HG03060 (cell line): Measurements from ENCODE around the gene TRUB1.
"Not testable (repeated sequence)": the region's sequence is repeated elsewhere in the genome, so short reads cannot be mapped to it uniquely, and the experiment has no call there.

Experiments used
- ATAC-seq: cut with Tn5 transposase; IDR thresholded peaks from one replicate; pipeline ENCODE4 v1.9.1; 2021; ENCODE audit warnings: low read depth, moderate number of reproducible peaks; ENCODE audit not compliant: unreplicated experiment

Gene TRUB1

DNA sequence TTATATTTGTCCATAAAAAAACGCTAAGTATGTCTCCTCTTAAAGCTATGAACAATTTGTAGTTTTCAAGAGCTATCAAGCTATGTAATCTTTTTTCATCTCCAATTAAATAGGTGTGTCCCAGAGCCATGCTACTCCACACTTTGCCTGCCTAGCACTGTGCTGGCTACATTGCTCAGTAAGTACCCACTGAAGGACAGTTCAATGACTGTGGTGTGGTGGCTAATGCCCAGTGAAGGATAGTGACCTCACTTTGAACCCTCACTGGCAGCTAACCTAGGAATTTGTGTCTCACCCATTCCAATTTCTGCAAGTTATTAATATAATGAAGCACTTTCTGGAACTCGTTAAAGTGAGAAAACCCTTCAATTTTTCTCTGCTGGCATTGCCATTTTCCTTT, 14.4 kb upstream of the TRUB1 start:
- ATAC-seq: no peak

- peak; percentile 89 for ATAC-seq
Observed at GRCh38 chr10:114925587-114926586, 12.1 kb upstream of the TRUB1 start.

GRCh38 chr10:114928818-114929217, 9.2 kb upstream of the TRUB1 start:
- ATAC-seq: no peak

DNA sequence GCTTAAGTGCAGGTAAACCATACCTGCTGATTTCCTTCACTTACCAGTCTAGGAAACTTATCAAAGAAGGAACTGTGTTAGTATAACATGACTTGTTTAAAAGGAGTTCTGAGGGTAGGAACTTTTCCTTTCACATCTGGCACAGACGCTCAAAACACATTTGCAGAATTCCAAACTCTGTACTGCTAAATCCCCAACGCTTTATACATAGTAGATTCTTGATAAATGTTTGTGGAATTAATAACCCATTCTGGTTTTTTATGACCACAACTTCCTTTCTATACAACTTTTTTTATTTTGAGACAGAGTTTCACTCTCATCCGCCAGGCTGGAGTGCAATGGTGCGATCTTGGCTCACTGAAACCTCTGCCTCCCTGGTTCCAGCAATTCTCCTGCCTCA, 7.7 kb upstream of the TRUB1 start:
- no peak for ATAC-seq

DNA sequence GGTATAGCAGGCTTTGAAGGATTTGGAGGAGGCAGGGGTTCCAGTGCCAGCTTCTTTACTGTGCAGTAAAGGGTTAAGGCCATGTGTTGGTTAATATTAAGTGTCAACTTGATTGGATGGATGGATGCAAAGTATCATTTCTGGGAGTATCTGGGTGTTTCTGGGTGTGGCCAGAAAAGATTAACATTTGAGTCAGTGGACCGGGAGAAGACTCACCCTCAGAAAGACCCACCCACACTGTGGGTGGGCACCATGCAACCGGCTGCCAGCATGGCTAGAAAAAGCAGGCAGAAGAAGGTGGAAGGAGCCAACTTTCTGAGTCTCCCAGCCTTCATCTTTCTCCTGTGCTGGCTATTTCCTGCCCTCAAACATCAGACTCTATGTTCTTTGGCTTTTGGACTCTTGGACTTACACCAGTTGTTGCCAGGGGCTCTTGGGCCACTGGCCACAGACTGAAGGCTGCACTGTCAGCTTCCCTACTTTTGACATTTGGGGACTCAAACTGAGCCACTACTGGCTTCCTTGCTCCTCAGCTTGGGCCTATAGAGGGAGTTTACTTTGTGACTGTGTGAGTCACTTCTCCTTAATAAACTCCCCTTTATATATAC, 6.8 kb upstream of the TRUB1 start:
- ATAC-seq: no peak

DNA sequence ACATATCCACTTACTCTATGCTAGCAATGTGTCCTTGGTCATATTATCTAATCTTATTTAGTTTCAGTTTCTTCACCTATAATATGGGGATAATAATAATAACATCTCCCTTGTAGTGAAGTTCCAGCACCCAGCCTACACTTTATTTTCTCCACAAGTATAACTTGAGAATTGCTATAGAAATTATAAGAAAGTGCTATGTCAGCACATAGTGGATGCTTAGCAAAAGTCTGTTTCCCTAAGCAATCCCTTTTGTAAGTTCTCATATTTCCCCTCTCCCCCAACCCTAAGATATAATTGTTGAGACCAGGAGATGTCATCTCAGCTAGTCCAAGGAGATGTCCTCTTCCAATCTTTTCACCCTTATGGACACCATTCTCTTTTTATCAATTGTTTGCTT, 5.8 kb upstream of the TRUB1 start:
- ATAC-seq: no peak

DNA sequence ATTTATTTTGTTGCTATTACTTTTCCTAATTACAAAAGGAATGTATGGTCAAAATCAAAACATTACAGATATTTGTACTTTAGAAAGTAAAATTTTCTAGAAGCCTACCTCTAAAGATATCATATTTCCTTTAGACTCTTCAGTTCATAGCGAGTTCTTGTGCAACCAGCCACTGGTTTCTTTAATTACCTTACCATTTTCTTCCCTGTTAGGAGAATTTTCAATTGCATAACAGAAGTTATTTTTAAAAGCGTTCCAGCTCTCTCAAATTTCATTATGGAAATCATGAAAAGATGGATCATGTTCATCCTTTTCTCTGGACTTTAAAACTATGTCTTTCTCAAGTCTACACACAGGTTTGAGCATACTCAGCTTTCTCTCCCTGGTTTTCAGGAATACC, 5.0 kb upstream of the TRUB1 start:
- no peak for ATAC-seq

- no peak for ATAC-seq
Observed at GRCh38 chr10:114933588-114933987, 4.4 kb upstream of the TRUB1 start.

DNA sequence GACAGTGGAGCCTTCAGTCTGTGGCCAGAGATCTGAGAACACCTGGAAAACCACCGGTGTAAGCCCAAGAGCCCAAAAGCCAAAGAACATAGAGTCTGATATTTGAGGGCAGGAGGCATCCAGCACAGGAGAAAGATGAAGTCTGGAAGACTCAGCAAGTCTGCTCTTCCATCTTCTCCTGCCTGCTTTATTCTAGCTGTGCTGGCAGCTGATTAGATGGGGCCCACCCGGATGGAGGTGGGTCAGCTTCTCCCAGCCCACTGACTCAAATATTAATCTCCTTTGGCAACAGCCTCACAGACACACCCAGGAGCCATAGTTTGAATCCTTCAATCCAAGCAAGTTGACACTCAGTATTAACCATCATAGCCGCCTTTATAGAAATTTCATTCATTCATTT, 4.0 kb upstream of the TRUB1 start:
- not testable (repeated sequence) for ATAC-seq

GRCh38 chr10:114938856-114939193, 830 bp downstream of the TRUB1 start:
- ATAC-seq: no peak

GRCh38 chr10:114940735-114941134, 2.7 kb downstream of the TRUB1 start:
- ATAC-seq: no peak

- ATAC-seq: no peak
Observed at GRCh38 chr10:114943000-114943399, 5.0 kb downstream of the TRUB1 start.

DNA sequence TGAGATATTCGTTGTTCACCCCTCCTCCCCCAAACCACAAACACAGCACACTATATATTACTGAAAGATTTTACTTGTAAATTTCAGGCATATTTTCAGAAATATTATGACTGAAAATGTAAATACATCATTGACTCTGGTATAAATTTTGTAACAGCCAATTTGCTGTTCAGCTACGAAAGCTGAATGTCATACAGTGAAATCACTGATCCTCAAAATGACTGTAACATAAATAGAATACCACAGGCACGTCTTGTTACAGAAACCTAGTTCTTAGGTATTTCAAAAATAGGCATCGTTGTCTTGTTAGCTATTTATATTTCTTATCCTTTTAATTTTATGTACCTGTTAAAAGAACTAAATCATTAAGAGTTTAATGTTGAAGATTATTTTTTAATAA, 15.1 kb downstream of the TRUB1 start:
- peak; percentile 84 for ATAC-seq

GRCh38 chr10:114955984-114956383, 18.0 kb downstream of the TRUB1 start:
- no peak for ATAC-seq

DNA sequence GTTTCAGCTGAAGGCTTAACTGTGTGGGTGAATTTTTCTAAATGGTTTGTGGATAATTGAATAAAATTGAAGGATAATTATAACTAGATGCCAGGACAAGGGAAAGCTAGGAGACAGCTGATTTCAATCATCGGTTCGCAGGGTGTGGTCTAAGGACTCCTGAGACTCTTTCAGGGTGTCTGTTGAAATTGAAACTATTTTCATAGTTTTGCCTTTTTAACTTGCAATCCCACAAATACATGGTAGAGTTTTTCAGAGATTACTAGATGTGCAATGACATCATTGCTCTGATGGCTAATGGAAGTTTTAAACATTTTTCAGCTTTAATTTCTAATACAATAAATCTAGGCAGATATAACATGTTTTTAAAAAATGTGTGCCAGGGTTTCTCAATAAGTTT, 18.5 kb downstream of the TRUB1 start:
- ATAC-seq: no peak

DNA sequence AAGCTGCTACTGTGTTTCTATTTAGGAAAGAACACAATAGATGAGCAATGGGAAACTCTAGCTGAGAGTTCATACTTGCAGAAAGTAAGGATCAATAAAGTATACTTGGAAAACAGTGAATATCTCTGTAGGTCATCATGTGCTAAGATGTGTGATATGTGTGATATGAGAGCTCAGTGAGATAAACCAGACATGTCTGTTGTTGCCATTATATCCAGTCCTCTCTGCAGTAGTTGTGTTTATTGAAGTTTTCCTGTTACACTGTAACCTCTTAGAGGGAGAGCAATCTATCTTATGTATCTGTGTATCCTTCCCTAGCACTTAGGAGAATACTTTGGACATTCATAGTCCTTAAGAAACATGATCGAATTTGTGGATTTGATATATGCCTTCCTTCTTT, 19.1 kb downstream of the TRUB1 start:
- no peak for ATAC-seq

- ATAC-seq: no peak
Observed at GRCh38 chr10:114957673-114958072, 19.7 kb downstream of the TRUB1 start.

DNA sequence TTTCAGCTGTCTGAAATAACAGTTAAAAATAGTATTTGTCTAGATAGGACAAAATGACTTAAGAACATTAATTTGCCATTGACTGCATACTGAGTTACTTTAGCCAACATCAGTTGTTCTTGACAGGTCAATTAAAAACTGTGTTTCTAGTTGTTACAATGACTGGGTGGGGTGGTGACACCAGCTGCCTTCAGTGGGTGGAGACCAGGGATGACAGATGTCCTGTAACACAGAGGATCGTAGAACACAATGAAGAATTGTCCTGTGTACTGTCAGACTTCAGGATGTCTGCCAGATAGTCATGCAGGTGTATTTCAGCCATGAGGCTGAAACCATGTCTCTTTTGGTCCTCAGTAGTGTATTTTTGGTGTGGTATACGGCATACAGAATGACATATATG, 24.4 kb downstream of the TRUB1 start:
- ATAC-seq: no peak

DNA sequence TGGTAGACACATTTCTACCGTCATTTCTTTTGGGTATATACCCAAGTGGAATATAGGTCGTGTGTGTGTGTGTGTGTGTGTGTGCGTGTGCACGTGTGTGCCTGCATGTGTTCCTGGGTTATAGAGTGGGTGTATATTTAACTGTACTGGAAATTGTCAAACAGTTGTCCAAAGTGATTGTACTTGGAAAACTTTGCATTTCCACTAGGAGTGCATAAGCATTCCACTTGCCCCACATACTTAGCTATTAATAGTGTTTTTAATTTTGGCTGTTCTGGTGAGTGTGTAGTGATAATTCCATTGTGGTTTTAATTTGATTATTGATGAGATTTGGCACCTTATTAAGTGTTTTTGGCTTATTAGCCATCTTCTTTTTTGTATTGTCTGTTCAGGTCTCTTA, 25.9 kb downstream of the TRUB1 start:
- no peak for ATAC-seq

DNA sequence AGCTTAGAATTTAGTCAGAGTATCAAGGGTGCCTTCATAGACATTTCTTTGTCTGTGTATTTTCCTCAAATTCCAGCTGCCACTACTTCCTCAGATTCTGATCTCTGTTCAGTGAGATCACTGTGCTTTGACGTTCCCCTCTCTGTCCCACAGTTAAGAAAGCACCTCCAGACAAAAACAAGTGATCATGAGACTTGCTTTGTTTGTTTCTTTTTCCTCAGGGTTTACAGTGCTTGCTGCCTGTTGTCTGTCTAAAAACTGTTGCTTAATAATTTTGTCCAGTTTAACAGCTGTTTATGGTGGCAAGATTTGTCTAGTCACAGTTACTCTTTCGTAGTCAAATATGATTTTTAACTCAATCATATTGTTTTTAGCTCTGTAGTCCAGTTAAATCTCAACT, 29.1 kb downstream of the TRUB1 start:
- ATAC-seq: no peak

- ATAC-seq: no peak
Observed at GRCh38 chr10:114970515-114970914, 32.5 kb downstream of the TRUB1 start.

DNA sequence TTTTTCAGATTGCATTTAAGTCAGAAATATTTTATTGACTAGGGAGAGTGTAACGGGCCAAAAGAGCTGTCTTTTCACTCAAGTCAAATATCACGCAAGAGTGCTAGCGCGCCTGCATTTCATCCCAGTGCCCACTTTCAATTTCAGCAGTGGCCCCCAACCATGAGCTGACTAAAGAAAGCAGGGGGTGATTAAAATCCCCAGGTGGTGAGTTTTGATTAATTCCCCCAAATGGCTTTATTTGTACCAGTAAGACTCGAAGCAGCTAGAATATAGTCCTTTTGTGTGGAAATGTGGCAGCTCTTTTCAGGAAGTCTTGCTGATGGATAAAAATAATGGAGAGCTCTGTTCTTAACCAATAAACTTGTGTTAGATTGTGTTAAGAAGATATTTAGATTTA, 35.3 kb downstream of the TRUB1 start:
- no peak for ATAC-seq
